Measurements from ENCODE around the gene CAD. TPM values are rescaled to one million over a fixed set of nuclear protein-coding genes. Genes with fewer than 3 reads are reported as not detected.
"Not testable (repeated sequence)": the region's sequence is repeated elsewhere in the genome, so short reads cannot be mapped to it uniquely, and the experiment has no call there.

The CAD gene
- total RNA-seq, 3 donors from 2014 or later: 15.5 to 33.4 (median 17.3) TPM

DNA sequence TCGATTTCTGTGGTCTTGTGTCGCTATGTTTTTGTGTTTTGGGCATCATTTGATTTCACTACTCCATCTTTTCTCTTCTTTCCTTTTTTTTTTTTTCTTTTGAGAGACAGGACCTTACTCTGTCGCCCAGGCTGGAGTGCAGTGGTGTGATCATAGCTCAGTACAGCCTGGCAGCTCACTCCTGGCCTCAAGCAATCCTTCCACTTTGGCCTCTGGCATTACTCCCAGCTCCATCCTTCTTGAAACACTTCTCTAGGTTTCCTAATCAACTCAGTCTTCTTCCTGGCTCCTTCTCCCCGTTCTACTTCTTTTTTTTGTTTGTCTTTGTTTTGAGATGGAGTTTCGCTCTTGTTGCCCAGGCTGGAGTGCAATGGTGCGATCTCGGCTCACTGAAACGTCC lies 41.8 kb upstream of the CAD start:
- Histone ChIP-seq H3K27me3 (no peaks in the 10 kb centered on the region), H3K36me3 (no peaks in the 10 kb centered on the region), H3K9me3 (no peaks in the 10 kb centered on the region), H3K4me3 (no peak overlapping the region), H3K27ac (peak overlapping the region in 1 of 2 donors; percentile 52), H3K4me1 (peaks cover 0 to 3% of the 10 kb centered on the region in 2 donors)
- DNase-seq (ENCODE audit: low spot score in 2 of 2): no peak
- TF ChIP-seq, protein P1, sequence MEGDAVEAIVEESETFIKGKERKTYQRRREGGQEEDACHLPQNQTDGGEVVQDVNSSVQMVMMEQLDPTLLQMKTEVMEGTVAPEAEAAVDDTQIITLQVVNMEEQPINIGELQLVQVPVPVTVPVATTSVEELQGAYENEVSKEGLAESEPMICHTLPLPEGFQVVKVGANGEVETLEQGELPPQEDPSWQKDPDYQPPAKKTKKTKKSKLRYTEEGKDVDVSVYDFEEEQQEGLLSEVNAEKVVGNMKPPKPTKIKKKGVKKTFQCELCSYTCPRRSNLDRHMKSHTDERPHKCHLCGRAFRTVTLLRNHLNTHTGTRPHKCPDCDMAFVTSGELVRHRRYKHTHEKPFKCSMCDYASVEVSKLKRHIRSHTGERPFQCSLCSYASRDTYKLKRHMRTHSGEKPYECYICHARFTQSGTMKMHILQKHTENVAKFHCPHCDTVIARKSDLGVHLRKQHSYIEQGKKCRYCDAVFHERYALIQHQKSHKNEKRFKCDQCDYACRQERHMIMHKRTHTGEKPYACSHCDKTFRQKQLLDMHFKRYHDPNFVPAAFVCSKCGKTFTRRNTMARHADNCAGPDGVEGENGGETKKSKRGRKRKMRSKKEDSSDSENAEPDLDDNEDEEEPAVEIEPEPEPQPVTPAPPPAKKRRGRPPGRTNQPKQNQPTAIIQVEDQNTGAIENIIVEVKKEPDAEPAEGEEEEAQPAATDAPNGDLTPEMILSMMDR (IDR thresholded peaks at IDR 0.05): no peak
- TF ChIP-seq POLR2AphosphoS5 (IDR thresholded peaks at IDR 0.05): no peak
- TF ChIP-seq POLR2A (IDR thresholded peaks at IDR 0.05): no peak
- intact Hi-C loops (cut with DNase I; ENCODE audit: low total_unique reads): loop anchor here (5.0 kb wide), 1 partner anchor 42 kb away; the partner anchor contains the start of gene CAD

GRCh38 chr2:27175781-27176180 lies 41.4 kb upstream of the CAD start:
- H3K4me1 ChIP-seq; H3K9me3 ChIP-seq; DNase-seq (ENCODE audit: low spot score in 2 of 2); H3K4me3 ChIP-seq; H3K27me3 ChIP-seq; H3K36me3 ChIP-seq: not testable (repeated sequence)
- intact Hi-C loops (cut with DNase I; ENCODE audit: low total_unique reads): loop anchor here (5.0 kb wide), 1 partner anchor 42 kb away; the partner anchor contains the start of gene CAD
- peak overlapping the region in 1 of 2 donors; percentile 52 for H3K27ac ChIP-seq

DNA sequence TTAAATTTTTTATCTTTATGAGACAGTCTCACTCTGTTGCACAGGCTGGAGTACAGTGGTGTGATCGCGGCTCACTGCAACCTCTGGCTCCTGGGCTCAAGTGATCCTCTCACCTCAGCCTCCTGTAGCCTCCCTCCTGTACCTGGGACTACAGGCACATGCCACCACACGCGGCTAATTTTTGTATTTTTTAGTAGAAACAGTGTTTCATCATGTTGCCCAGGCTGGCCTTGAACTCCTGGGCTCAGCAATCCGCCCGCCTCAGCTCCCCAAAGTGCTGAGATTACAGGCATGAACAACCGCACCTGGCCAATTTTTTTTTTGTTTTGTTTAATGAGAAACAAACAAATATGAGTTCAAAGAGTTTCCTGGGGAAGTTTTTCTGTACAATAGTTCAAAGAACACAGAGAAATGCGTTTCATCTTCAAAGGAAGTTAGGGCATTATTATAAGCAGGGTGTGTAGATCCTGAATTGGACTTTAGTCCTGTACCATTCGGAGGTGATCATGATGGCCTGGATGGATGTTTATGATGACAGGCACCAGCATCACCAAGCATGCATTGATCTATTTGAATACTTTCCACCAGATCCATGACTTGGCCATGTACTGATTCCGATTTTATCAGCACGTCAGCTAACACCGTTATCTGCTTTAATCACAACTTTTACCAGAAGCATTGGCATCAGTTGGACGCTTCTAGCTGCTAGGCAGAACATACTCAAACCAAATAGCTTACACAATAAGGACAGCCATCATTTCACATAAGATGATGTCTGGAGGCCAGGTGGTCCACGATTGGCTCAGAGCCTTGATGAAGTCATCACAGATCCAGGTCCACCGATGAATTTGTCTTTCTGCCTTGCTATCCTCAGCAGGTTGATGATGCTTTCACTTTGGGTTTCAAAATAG lies 39.5 kb upstream of the CAD start:
- H3K27ac ChIP-seq: no peak overlapping the region
- no peak for DNase-seq (ENCODE audit: low spot score in 2 of 2)
- no peak overlapping the region for H3K4me3 ChIP-seq
- intact Hi-C loops (cut with DNase I; ENCODE audit: low total_unique reads): loop anchor here (5.0 kb wide), 1 partner anchor 40 kb away; the partner anchor contains the start of gene CAD
- no peaks in the 10 kb centered on the region for H3K36me3 ChIP-seq
- no peaks in the 10 kb centered on the region for H3K9me3 ChIP-seq
- peaks cover 0 to 11% of the 10 kb centered on the region in 2 donors for H3K4me1 ChIP-seq
- no peaks in the 10 kb centered on the region for H3K27me3 ChIP-seq
- TF ChIP-seq POLR2A (IDR thresholded peaks at IDR 0.05) (no peak), POLR2AphosphoS5 (IDR thresholded peaks at IDR 0.05) (no peak)
- TF ChIP-seq, protein P1 (IDR thresholded peaks at IDR 0.05): no peak

GRCh38 chr2:27178469-27178868 lies 38.7 kb upstream of the CAD start:
- H3K9me3 ChIP-seq: no peaks in the 10 kb centered on the region
- intact Hi-C loops (cut with DNase I; ENCODE audit: low total_unique reads): loop anchor here (5.0 kb wide), 1 partner anchor 39 kb away; the partner anchor contains the start of gene CAD
- no peak overlapping the region for H3K27ac ChIP-seq
- peaks cover 0 to 11% of the 10 kb centered on the region in 2 donors for H3K4me1 ChIP-seq
- H3K4me3 ChIP-seq: no peak overlapping the region
- H3K36me3 ChIP-seq: no peaks in the 10 kb centered on the region
- no peak for DNase-seq (ENCODE audit: low spot score in 2 of 2)
- TF ChIP-seq POLR2A (IDR thresholded peaks at IDR 0.05) (no peak), POLR2AphosphoS5 (IDR thresholded peaks at IDR 0.05) (no peak)
- TF ChIP-seq, protein P1 (IDR thresholded peaks at IDR 0.05): no peak
- H3K27me3 ChIP-seq: no peaks in the 10 kb centered on the region

DNA sequence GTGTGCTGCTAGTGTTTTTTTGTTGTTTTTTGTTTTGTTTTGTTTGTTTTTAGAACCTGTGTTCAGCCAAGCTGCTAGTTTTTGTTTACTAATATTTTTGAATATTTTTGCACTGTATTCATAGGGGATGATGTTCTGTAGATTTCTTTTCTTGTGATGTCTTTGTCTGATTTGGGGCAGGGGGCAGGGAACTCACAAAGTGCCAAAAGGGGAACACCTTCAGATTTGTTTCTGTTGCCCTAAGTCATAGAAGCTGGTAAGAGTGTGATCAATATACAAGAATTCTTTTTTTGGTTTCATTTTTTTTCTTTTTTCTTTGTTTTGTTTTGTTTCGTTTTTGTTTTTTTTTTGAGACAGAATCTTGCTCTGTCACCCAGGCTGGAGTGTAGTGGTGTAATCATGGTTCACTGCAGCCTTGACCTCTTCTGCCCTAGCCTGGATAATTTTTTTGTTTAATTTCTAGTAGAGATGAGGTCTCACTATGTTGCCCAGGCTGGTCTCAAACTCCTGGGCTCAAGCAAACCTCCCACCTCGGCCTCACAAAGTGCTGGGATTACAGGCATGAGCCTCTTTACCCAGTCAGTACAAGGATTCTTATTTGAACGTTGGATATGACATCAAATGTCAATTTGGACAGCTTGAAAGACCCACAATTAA lies 37.7 kb upstream of the CAD start:
- DNase-seq (ENCODE audit: low spot score in 2 of 2): no peak
- no peak overlapping the region for H3K4me3 ChIP-seq
- no peaks in the 10 kb centered on the region for H3K9me3 ChIP-seq
- intact Hi-C loops (cut with DNase I; ENCODE audit: low total_unique reads): loop anchor here (5.0 kb wide), 1 partner anchor 38 kb away; the partner anchor contains the start of gene CAD
- H3K36me3 ChIP-seq: no peaks in the 10 kb centered on the region
- no peaks in the 10 kb centered on the region for H3K27me3 ChIP-seq
- TF ChIP-seq POLR2A (IDR thresholded peaks at IDR 0.05): no peak
- no peak for TF ChIP-seq POLR2AphosphoS5 (IDR thresholded peaks at IDR 0.05)
- TF ChIP-seq, protein P1 (IDR thresholded peaks at IDR 0.05): no peak
- peaks cover 0 to 11% of the 10 kb centered on the region in 2 donors for H3K4me1 ChIP-seq
- H3K27ac ChIP-seq: peak overlapping the region; percentile 73 to 94
